HepG2 (cell line): ENCODE results near the gene MAN2A1. TPM values are rescaled to one million over a fixed set of nuclear protein-coding genes. Genes with fewer than 3 reads are reported as not detected.

Experiments used
- ATAC-seq: fragments of 200-7000 bp; cut with Tn5 transposase; 3 replicates; pipeline ENCODE4 v1.9.1; 2020; ENCODE audit warnings: mild to moderate bottlenecking, moderate library complexity
- BruUV-seq: library from RNA; stranded (reverse); fragments of 400-500 nt; replicated peaks from 2 replicates; lab custom pipeline; 2021; lab: Mats Ljungman, UMichigan
- CTCF ChIA-PET: fragments of 300-600 bp; formaldehyde crosslinking; extraction: SDS; loops from one replicate; lab custom pipeline; 2021; ENCODE audit warnings: low total read pairs, inconsistent platforms, low intra/inter-chr PET ratio; lab: Yijun Ruan, JAX
- POLR2A ChIA-PET: fragments of 350-600 bp; sonication (Branson Sonifier 250); formaldehyde crosslinking; loops from one replicate; lab custom pipeline; 2020; ENCODE audit warnings: antibody characterized with exemption, inconsistent platforms; lab: Yijun Ruan, JAX
- DNase-seq: peaks from one replicate; pipeline ENCODE4 v3.0.0-alpha.2; 2015; ENCODE audit warnings: low spot score
- FAIRE-seq: peaks from 3 replicates; lab custom pipeline; 2011; peaks lifted over from hg19 to GRCh38; lab: Jason Lieb, UNC
- H2AFZ ChIP-seq: one replicate; pipeline ENCODE4 v1.6.1; 2011; ENCODE audit warnings: low read length, inconsistent platforms
- H3K27ac ChIP-seq: fragments of 300-600 bp; 3 replicates; pipeline ENCODE4 v1.8.0; 2011; ENCODE audit warnings: mixed run types, mild to moderate bottlenecking, mixed read lengths, low read length, inconsistent platforms; ENCODE audit not compliant: insufficient read depth; ENCODE audit errors: extremely low read length
- H3K27me3 ChIP-seq, 2 experiments: fragments of 200-600 bp in 1 of 2; 2 replicates in 1 of 2; 3 replicates in 1 of 2; pipeline versions ENCODE4 v1.6.0 to v1.8.0; 2011; ENCODE audit warnings: low read length in 2 of 2, mild to moderate bottlenecking in 2 of 2, moderate library complexity in 2 of 2, inconsistent platforms in 1 of 2; ENCODE audit not compliant: insufficient read depth in 2 of 2, control insufficient read depth in 1 of 2
- H3K36me3 ChIP-seq, 2 experiments: fragments of 200-600 bp in 1 of 2; replicated peaks in 1 of 2; 2 replicates in 1 of 2; 3 replicates in 1 of 2; pipeline versions ENCODE4 v1.5.1 to v1.8.0; 2011; ENCODE audit warnings: low read length in 2 of 2, inconsistent platforms in 1 of 2; ENCODE audit not compliant: insufficient read depth in 2 of 2, control insufficient read depth in 1 of 2
- H3K4me1 ChIP-seq: 2 replicates; pipeline ENCODE4 v1.5.1; 2012; ENCODE audit warnings: low read length, inconsistent platforms; ENCODE audit not compliant: insufficient read depth
- H3K4me2 ChIP-seq: 2 replicates; pipeline ENCODE4 v1.6.0; 2011; ENCODE audit warnings: low read depth, low read length, inconsistent platforms
- H3K4me3 ChIP-seq, 3 experiments: fragments of 200-600 bp in 1 of 3; sonication (generic), shearing (Covaris generic) in 1 of 3; replicated peaks in 1 of 3; 2 replicates each; pipeline ENCODE4 v1.5.1; 2011 to 2016; ENCODE audit warnings: low read length in 3 of 3, inconsistent platforms in 2 of 3, low read depth in 2 of 3, mild to moderate bottlenecking in 2 of 3, control low read depth in 1 of 3, mixed read lengths in 1 of 3; ENCODE audit not compliant: insufficient read depth in 1 of 3
- H3K79me2 ChIP-seq: one replicate; pipeline ENCODE4 v1.6.1; 2011; ENCODE audit warnings: low read length, inconsistent platforms; ENCODE audit not compliant: insufficient read depth
- H3K9ac ChIP-seq: 2 replicates; pipeline ENCODE4 v1.6.0; 2011; ENCODE audit warnings: mild to moderate bottlenecking, low read depth, low read length, inconsistent platforms; ENCODE audit not compliant: insufficient read depth
- H3K9me3 ChIP-seq: 2 replicates; pipeline ENCODE4 v1.5.1; 2012; ENCODE audit warnings: mild to moderate bottlenecking, low read length
- H4K20me1 ChIP-seq: 2 replicates; pipeline ENCODE4 v1.6.0; 2011; ENCODE audit warnings: inconsistent platforms, mild to moderate bottlenecking, low read length, moderate library complexity; ENCODE audit not compliant: insufficient read depth
- CEBPG ChIP-seq: IDR thresholded peaks from 2 replicates; pipeline ENCODE4 v1.6.1; 2016
- ZFP36L1 ChIP-seq: sonication (generic); formaldehyde crosslinking; IDR thresholded peaks from 2 replicates; pipeline ENCODE4 v1.8.0; 2022; ENCODE audit warnings: mild to moderate bottlenecking, missing genetic modification reagents, moderate library complexity
- ZNF10 ChIP-seq: sonication (generic); formaldehyde crosslinking; IDR thresholded peaks from 2 replicates; pipeline ENCODE4 v1.4.0; 2020; ENCODE audit warnings: mild to moderate bottlenecking, low read depth, missing genetic modification reagents, borderline replicate concordance
- ZNF20 ChIP-seq: sonication (generic); formaldehyde crosslinking; IDR thresholded peaks from 2 replicates; pipeline ENCODE4 v1.4.0; 2020; ENCODE audit warnings: mild to moderate bottlenecking, moderate library complexity, missing genetic modification reagents
- ZNF235 ChIP-seq: sonication (generic); formaldehyde crosslinking; IDR thresholded peaks from 2 replicates; pipeline ENCODE4 v1.8.1; 2023; ENCODE audit warnings: mild to moderate bottlenecking, missing genetic modification reagents, borderline replicate concordance
- ZNF296 ChIP-seq: sonication (generic); formaldehyde crosslinking; conservative IDR thresholded peaks from 2 replicates; pipeline ENCODE4 v1.5.0; 2020; ENCODE audit warnings: mild to moderate bottlenecking, missing genetic modification reagents
- ZNF441 ChIP-seq: sonication (generic); formaldehyde crosslinking; IDR thresholded peaks from 2 replicates; pipeline ENCODE4 v1.7.0; 2021; ENCODE audit warnings: missing genetic modification reagents, borderline replicate concordance
- ZNF841 ChIP-seq: sonication (generic); formaldehyde crosslinking; IDR thresholded peaks from 2 replicates; pipeline ENCODE4 v1.8.1; 2023; ENCODE audit warnings: missing genetic modification reagents, borderline replicate concordance
- WGBS: methylation state at CpG from one replicate; pipeline ENCODE4 v1.1.6; 2017; ENCODE audit warnings: low lambda C conversion rate; 5-methylcytosine and 5-hydroxymethylcytosine counted together
- in situ Hi-C: cut with HindIII; loops from 2 replicates; pipeline ENCODE4 v1.10.0; 2017; ENCODE audit warnings: low pct_unique_long_range_greater_than_20kb; ENCODE audit not compliant: extremely low pct_ligation_motif_present
- intact Hi-C: fragments of 100-400 bp; cut with micrococcal nuclease; formaldehyde crosslinking; loops from one replicate; pipeline ENCODE4 v1.10.0; 2022; ENCODE audit not compliant: unreplicated experiment
- polyA plus RNA-seq, 8 experiments: library from polyadenylated mRNA; depleted of rRNA in 3 of 8; stranded (reverse) in 7 of 8; unstranded in 1 of 8; fragments of >200 nt; fragmentation: Illumina TruSeq in 4 of 8; extraction: Trizol in 4 of 8; gene quantifications; 2 replicates each; pipeline versions ENCODE4 v1.2.1 to v1.2.3, GENCODE V29; 2011 to 2016; ENCODE audit warnings: low read depth in 4 of 8, missing spikeins in 1 of 8, mixed read lengths in 1 of 8; ENCODE audit not compliant: insufficient read depth in 1 of 8
- total RNA-seq, 5 experiments: library from RNA; depleted of rRNA; stranded (reverse); fragments of >200 nt; fragmentation: Illumina TruSeq; extraction: Trizol; gene quantifications; 2 replicates each; pipeline ENCODE4 v1.2.3, GENCODE V29; 2016; ENCODE audit warnings: low read depth in 1 of 5
- TF ChIP-seq, protein P1 (sequence below): IDR thresholded peaks from 2 replicates; pipeline ENCODE4 v1.6.1; 2016; ENCODE audit warnings: missing genetic modification reagents, missing compliant biosample characterization
- TF ChIP-seq, protein P2 (sequence below): sonication (generic); formaldehyde crosslinking; IDR thresholded peaks from 2 replicates; pipeline ENCODE4 v1.9.0; 2022; ENCODE audit warnings: low read depth, missing genetic modification reagents

MAN2A1 gene
- total and polyA plus RNA-seq, 2 of the 13 experiments (the other 11 are each of a cell fraction or from before 2014, with no cell fraction given): 56.2 to 80.5 TPM

- ChIA-PET CTCF (no interaction called here), POLR2A (no interaction called here)
- intact Hi-C loops: no loop called here
- Histone ChIP-seq H3K4me1 (no peaks in the 10 kb centered on the region), H3K27ac (no peak overlapping the region), H3K4me3 (no peak overlapping the region), H2AFZ (no peak overlapping the region), H3K79me2 (no peaks in the 10 kb centered on the region), H3K9me3 (no peaks in the 10 kb centered on the region), H3K36me3 (peaks cover 23 to 78% of the 10 kb centered on the region in 2 experiments), H3K27me3 (no peaks in the 10 kb centered on the region), H4K20me1 (no peaks in the 10 kb centered on the region), H3K9ac (no peak overlapping the region), H3K4me2 (no peak overlapping the region)
- FAIRE-seq (no peak), DNase-seq (no peak), ATAC-seq (no peak)
- WGBS: 97% methylated on average over 2 of the region's 2 CpGs
- BruUV-seq: no TSS peak
- in situ Hi-C loops: no loop called here
- TF ChIP-seq ZNF20 (CRISPR knock-in tag) (no peak), ZNF441 (no peak), CEBPG (CRISPR knock-in tag) (no peak), ZNF10 (no peak), ZNF296 (no peak), ZFP36L1 (CRISPR knock-in tag) (no peak), ZNF841 (no peak), ZNF235 (CRISPR knock-in tag) (no peak)
- TF ChIP-seq, protein P1, sequence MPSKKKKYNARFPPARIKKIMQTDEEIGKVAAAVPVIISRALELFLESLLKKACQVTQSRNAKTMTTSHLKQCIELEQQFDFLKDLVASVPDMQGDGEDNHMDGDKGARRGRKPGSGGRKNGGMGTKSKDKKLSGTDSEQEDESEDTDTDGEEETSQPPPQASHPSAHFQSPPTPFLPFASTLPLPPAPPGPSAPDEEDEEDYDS: no peak
- TF ChIP-seq, protein P2, sequence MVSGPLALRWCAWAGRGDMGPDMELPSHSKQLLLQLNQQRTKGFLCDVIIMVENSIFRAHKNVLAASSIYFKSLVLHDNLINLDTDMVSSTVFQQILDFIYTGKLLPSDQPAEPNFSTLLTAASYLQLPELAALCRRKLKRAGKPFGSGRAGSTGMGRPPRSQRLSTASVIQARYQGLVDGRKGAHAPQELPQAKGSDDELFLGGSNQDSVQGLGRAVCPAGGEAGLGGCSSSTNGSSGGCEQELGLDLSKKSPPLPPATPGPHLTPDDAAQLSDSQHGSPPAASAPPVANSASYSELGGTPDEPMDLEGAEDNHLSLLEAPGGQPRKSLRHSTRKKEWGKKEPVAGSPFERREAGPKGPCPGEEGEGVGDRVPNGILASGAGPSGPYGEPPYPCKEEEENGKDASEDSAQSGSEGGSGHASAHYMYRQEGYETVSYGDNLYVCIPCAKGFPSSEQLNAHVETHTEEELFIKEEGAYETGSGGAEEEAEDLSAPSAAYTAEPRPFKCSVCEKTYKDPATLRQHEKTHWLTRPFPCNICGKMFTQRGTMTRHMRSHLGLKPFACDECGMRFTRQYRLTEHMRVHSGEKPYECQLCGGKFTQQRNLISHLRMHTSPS (CRISPR knock-in tag): no peak
These were observed 172.6 kb downstream of the MAN2A1 start for GRCh38 chr5:109862301-109862700.
